GM19372 (cell line): ENCODE data around the gene AIP.

Source experiments
- ATAC-seq: cut with Tn5 transposase; IDR thresholded peaks from one replicate; pipeline ENCODE4 v1.9.1; 2021; ENCODE audit warnings: mild to moderate bottlenecking, low read depth, moderate library complexity; ENCODE audit not compliant: unreplicated experiment

AIP gene

DNA sequence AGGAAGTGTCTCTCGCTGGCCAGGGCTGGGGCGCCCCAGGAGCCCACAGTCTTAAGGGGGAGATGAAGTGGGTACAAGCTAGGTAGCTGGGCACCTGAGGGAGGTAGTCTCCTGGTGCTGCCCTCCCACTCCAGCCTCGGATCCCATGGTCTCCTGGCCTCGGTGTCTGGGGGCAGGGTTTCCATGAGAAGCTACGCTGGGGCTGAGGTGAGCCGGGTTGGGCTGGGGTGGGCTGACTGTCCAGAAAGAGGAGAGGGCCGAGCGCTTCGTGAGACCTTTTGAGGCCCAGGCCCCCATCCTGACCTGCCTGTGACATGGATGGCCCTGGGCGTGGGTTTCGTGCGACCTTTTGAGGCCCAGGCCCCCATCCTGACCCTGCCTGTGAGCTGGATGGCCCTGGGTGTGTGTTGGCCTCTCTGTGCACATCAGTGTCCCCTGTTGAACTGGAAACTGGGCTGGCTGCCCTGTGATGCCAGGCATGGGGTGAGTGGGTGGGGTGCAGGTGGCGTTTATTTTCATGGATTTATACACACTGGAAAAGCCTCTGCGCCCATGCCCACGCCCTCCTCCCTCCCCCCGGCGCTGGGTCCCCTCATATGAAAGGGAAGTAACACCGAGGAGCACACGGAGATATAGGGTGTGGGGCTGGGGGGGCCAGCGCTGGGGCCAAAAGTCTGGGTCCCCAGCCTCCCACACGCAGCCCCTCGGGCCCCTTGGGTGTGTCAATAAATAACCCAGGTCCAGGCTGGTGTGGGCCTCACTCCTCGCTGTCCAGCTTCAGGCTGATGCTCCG is 8.6 kb downstream of the AIP start:
- no peak for ATAC-seq

DNA sequence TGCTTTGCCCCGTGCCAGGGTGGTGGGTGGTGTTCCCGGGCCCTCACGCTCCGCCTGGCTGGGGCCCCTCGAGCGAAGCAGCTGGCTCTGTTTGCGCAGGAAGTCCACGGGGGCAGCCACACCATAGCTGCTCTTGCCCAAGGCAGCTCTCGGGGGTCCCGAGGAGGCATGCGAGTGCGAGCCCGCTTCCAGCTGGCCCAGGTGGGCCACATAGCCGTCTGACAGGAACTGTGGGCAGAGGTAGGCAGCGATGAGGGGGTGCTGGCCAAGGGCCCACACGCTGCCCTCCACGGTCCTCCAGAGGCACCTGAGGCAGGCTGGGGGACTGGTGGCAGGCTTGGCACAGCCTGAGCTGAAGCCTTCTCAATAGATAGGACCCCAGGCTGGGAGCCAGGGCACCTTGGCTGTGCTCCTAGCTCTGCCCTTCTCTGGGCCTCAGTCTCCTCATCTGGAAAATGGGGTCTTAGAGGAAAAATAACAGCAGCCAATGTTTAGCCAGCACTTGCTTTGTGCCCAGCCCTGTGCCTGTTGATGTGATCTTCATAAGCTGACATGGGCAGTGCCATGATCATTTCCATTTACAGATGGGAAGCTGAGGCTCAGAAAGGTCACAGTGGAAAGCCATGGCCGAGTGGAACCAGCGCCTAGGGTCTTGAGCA is 9.4 kb downstream of the AIP start:
- no peak for ATAC-seq

DNA sequence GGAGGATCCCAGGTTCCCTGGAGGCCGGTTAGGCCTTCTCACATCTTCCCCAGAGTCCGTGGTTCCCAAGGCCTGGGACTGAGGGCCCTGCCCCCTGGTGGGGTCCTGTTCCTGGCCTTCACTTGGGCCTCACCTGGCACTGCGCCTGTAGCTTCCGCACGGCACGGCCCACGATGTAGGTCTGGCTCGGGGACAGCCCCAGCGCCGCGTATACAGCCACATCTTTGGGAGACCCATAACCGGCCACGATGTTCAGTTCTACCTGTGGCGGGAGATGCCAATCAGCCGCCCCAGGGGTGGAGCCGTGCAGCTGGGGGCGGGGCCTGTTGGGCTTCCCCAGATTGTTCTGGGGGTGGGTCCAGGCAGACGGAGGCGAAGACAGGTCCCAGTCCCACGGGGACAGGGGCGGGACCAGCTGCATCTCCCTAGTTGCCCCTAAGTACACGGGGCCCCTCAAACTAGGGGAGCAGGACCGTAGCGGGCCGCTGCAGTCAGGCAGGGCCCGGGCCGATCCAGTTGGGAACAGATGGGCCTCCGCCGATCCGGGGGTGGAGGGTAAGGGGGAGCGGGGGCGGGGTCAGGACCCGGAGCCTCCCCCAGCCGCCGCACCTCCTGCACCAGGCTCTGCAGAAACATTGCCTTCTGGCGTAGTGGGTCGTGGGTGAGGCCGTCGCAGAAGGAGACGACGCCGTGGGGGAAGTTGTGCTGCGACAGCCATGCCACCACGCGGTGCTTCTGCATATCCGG is 10.1 kb downstream of the AIP start:
- no peak for ATAC-seq

DNA sequence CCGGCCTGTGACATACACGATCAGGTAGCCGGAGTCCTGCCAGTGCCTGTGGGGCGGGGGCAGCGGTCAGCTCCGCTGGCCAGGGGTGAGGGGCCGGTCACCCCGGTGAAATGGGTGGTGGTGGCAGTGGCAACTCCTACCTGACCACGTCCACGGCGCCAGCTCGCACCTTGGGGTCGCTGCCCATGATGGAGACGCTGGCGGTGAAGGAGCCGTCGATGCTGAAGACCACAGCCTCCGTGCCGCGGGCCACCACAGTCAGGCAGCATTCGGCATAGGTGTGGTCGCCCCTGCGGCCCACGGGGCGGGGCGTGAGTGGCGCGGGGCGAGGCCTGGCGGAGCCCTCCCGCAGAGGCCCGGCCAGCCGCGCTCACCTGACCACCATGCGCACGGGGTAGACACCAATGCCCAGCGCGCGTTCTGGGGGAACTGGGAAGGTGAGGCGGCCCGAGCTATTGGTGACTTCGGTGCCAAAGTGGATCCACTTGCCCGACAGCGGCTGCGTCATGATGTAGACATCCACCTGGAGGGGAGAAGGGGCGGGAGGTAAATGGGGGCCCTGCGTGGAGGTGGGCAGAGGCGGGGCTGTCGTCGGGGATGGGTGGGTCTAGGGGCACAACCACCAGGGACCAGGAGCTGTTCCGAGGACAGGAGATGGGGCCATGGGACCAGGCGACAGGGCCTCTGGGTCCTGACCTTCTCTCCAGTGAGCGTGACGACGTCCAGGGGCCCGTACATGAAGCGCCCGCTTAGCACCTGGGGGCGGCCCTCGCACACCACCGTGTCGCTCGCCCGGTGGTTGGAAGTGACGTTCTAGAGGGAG is 10.9 kb downstream of the AIP start:
- no peak for ATAC-seq

DNA sequence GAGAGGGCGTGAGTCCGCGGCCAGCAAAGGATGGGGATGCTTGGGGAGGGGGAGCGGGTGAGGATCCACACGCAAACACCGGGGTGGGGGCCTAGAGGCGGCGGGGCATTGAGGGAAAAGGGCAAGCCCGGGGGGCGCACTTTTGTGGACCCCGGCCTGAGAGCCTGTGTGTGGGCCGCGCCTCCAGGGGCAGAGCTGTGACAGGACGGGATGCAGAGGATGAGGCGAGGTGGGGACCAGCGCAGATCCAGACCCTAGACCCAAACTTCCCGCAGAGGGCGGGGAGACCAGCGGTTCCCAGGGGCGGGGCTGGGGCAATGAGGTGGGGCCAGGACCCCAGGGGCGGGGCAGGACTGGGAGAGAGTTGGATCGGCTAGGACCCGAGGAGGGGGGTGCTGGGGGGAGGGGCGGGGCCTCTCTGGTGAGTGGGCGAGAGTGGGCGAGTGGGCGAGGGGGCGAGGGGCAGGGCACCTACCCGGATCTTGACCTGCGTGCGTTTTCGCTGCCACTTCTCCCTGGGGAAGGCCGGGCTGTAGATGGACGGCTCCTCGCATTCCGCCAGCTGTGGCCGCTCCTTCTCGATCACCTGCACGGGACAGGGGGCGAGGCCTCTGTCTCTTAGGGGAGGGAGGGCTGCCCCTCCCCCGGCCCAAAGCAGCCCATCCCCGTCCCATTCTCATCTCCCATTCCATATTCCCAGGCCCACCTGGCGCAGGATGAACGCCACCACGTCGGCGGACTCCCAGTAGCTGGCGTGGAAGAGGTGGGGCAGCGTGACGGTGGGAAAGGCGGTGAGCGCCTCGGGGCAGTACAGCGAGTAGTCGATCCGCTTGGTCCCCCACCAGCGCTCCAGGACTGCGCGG is 11.8 kb downstream of the AIP start:
- no peak for ATAC-seq

DNA sequence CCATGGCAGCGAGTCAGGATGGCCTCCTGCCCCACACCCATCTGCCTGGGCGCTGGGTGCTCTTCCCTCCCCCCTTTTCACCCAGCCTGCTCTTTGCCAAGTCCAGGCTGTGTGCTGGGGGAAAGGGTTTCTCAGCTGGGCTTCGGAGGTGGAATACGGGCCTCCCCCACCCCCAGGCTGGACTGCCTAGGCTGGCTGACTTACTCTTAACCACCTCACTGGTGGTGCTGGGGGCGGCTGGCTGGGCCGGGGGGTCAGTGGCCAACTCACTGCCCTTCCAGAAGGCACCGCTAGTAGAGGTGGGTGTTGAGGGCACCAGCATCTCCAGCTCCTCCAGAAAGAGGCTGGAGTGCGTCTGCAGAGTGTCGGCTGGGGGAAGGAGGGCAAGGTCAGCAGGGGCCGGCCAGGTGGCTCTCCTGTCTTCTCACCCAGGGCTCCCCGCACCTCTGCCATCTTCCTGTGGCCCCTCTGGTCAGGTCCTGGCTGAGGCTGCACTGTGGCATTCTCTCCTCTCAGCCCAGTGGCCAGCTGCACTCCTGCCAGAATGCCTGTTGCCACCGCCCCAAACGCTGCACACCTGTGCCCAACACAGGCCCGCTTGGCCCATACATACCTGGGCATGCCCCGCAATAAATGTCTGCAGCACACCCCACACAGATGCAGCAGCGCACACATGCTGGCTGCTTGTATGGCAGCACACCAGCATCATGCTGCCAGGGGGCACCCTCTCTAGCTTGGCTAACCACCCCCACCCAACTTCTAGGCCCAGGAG is 12.6 kb downstream of the AIP start:
- ATAC-seq, result no peak

DNA sequence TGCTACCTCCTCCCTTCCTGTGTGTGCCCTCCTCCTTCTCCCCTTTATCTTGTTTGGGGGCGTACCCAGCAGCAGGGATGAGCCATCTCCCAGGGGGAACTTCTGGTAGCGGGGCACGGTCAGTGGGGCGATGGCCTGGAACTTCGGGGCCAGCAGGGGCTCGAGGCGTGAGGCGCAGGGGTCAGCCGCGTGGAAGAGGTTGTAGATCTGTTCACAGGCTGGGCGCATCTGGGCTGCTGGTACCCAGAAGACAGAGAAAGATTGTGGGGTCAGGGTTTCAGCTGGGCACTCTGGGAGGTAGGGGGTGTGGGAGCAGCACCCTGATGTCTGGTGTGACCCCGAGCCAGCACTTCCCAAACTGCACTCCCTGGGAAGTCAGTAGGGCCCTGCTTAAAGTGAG is 13.3 kb downstream of the AIP start:
- ATAC-seq, result no peak

DNA sequence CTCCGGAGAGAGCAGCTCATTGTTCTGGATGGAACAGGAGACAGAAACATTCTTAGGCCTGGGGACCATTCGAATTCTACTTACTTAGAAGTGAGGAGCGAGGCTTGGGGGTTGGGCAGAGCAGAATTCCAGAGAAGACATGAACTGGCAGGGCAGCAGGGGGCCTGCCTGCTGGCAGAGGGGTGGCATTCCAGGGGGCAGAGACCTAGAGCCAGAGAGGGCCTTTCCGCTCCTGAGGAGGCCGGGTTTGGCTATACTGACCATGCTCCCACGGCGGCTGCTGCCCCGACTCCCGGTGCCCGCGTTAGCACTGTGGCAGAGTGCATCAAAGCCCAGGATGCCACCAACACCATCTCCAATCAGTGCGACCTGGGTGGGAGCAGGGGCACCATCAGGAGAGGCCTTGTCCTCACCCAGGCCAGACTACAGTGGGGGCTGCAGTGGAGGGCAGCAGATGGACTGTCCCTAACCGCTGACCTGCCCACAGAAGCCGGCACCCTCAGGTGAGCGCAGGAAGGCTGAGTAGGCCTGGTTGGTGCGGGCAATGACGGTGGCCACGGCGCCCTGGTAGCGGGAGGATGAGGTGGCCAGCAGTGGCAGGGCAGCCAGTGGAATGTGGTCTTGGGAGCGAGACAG is 14.9 kb downstream of the AIP start:
- ATAC-seq, result no peak

DNA sequence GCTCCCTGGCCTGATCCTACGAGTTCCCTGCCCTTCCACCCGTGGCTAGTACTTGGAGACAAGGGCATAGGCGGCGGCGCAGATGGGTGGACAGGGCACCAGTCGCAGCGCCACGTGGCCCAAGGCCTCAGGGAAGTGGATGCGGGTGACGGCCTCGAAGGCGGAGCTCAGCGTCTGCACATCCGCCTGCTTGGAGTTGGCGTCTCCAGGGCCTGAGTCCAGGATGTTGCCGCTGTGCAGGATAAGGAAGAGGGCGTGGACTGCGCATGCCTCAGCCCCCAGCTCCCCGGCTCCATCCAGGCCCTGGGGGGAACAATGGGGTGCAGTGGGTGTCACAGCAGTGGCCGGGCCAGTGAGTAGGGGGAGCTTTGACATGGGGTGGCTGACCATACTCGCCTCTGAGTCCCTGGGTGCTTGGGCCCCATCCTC is 15.7 kb downstream of the AIP start:
- no peak for ATAC-seq

DNA sequence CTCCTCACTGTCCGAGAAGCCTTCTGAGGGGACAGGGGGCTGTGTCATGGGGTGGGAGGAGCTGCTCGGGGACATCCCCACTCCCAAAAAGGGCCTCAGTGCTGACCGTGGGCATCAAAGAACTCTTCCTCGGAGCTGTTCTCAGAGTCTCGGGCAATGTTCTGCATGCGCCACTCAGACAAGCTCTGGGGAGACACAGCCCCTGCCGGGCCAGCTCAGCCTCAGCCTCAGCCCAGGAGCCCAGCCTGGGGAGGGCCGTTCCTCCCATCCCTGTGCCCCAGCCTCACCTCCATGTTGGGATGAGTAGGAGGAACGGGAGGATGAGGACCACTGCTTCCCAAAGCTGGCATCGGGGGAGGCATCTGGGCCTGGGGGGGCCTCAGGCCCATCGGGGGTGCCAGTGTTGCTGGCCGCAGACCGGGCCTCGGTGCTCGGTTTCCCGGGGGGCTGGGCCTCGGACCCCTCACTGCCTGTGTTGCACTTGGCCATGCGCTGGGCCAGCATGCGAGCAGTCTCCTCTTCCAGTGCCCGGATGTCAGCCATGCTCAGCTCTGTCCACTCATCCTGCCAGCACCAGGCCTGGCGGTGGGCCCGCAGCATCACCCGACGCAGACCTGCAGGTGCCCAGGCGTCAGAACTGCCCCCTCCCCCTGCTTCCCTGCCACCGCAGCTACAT is 17.1 kb downstream of the AIP start:
- no peak for ATAC-seq

DNA sequence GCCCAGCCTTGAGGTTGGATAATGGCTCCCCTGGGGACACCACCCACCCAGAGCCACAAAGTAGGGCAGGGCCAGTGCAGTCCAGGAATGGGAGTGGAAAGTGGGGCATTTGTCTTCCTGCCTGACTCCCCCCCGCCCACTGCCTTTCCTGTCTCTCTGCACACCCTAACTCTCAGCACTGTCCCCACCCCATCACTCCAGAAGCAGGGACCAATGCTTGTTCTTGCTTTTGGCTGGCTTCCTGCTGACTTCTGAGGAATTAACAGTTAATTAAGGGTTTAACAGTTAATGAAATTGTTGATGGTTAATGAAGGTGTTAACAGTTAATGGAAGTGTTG is 17.6 kb downstream of the AIP start:
- ATAC-seq, result no peak

DNA sequence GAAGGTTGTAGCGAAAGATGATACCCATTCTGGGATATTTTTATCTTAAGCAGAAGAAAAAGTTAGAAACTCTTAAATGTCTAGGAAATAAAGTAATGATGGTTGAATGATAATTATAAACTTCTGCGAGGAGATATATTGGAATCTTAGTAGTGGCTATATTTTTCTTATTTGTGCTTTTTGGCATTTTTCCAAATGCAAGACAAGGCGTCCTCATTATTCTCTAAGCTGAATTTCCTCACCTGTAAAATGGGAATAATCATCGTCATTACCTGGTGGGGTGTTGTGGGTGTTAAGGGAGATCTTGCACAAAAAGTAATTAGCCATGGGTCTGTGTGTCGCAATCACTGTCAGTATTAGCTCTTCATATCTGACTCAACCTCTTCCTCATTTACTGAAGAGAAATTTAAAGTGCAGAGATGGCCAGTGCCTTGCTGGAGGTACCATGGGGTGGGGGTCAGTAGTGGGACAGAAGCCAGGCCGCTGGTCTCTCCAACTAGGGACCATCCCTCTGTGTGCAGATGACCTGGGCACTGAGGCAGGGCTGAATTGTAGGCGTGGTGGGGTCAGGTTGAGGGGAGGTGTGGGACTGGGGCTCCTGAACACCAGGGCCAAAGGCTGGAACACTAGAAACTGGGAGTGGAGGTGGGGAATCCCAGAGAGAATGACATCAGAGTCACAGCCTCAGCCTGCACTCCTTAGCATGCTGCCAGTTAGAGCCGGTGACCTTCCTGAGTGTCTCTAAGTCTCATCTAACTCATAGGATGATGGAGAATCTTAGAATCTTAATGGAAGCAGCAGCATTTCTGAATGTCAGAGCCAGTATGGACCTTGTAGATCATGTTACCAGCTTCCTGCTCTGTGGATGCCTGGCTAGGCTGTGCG is 18.2 kb downstream of the AIP start:
- ATAC-seq, result no peak

DNA sequence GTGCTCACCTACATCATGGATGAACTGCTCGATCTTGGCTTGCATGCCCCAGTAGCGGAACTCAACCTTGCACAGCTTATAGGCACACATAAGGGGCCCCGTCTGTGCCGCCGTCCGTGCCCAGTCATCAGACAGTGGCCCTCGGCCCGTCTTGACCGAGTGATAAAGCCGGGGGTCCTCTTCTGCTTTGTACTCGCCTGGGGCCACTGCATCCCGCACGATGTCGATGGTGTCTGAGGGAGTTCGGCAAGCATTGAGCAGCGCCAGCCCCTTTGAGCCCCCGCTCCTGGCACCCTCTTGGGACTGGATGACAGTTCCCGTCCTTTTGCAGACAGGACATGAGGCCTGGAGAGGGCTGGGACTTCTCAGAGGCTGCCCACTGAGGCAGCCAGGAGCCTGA is 19.0 kb downstream of the AIP start:
- no peak for ATAC-seq

DNA sequence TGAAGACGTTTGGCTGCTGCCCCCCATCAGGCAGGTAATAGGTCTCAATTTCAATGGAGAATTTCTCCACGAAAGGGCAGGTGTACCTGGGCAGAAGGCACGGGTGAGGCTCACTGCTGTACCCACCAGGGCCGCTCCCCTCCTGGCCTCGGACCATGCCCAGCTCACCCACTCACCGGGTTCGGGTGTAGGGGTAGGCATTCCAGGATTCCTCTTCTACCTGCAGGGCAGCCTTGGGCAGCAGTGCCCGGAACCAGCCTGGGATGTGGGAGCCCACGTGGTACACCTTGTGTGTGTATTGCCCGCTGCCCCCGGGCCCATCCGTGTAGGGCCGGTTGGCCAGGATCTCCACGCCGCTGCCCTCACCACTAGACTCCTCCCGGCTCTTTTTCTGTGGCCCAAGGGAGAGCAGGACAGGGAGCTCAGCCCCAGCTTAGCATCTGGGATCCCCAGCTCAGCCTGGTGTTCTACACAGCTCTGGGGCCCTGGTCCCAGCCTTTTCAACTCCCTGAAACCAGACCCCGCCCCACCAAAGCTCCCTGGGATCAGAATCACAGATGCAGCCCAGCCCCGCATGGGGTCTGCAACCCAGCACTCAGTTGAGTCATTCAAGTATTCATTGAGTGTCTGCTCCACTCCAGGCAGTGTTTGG is 19.6 kb downstream of the AIP start:
- ATAC-seq, result no peak

DNA sequence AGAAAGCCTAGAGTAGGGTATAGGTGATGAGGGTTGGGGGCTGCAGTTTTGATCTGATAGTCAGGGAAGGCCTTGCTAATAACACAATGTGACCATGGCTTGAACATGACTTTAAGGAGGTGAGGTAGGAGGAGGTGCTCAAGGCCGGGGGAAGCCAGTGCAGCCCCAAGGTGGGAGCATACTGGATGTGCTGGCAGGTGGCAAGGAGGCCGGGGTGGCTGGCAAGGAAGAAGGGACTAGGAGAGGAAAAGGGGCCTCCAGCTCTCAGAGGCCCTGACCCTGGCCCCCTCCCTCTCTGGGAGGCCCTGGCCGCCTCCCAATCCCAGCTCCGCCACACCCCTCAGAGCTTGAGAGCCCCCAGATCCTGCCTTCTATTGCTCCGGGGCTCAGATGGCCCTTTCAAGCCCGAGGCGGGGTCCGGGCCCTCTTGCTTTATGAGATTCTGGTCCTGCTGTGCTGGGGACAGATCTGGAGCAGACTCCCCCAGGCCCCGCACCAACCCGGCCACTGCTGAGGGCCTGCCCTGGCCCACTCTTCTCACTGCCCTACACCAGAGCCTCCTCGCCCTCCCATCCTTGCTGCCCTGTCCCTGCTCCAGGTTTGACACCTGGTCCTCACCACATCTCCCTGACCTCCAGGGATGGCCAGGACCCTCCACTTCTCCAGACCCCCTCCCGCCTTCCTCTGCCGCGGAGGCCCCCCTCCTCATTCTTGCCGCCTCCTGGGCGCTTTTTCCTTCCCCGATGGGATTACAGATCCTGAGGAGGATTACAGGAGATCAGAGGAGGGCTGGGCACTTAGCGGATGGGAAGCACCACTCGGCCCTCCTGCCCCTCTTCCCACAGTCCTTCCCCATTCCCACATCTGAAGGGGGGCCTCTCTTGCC is 20.5 kb downstream of the AIP start:
- no peak for ATAC-seq
